ENCODE data around the gene GORASP2. TPM values are rescaled to one million over a fixed set of nuclear protein-coding genes. Genes with fewer than 3 reads are reported as not detected.

Gene GORASP2
- 63.8 TPM for polyA plus RNA-seq (2012; ENCODE audit: low read depth, missing spikeins)

DNA sequence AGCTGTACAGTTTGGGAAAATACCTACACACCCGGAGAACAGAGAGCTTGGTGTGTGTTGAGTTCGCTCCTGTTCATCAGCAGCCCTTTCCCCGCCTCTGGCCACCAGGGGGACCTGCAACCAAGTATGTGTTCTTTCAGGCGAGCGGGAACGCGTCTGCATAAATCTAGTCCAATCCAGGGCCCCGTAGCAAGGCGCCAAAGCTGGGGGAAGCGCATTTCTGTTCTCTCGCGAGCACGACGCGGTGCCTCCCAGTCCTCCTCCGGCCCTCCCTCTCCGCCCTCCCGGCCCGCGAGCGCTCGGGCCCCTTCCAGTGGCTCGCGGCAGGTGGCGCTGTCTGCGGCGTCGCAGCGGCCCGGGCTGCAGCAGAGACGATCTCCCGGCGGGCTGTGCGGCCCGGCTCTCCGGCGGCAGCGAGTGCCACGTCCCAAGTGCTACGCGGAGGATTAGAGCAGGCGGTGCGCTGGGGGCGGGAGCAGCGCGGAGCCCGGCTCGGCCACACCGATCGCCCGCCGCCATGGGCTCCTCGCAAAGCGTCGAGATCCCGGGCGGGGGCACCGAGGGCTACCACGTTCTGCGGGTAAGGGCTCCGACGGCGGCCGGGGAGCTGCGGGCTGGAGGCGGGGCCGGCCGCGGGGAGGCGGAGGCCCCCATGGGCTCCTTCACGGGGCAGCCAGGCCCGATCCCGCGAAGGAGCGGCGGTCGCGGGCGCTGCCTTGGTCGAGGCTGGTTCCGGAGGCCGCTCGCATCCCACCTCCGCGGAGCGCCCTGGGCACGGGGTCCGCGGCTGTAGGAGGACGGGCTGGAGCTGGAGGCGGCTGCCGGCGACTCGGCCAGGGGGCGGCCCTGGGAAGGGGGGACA, at the start of gene GORASP2:
Gene GORASP2 (plus strand): TSS at position 430 of the 862 bp plus-strand sequence. CDS start 88 bp downstream, at position 518.
- DNase-seq (ENCODE audit: insufficient read length, low spot score) (peak; percentile 90), FAIRE-seq (peak; percentile 95)
- TF ChIP-seq POLR2A (IDR thresholded peaks at IDR 0.05; ENCODE audit: low read depth, low read length) (peak; percentile 87), TAF1 (IDR thresholded peaks at IDR 0.05; ENCODE audit: low read depth, low read length) (peak; percentile 64; the same call in 1 of the 2 replicates), POU2F2 (IDR thresholded peaks at IDR 0.05; ENCODE audit: low read depth, low read length) (peak; percentile 96), POLR2AphosphoS5 (IDR thresholded peaks at IDR 0.05; ENCODE audit: low read depth, low read length) (peak; percentile 89), PAX5 (IDR thresholded peaks at IDR 0.05; ENCODE audit: insufficient read depth, low read length, severe bottlenecking) (peak; percentile 56), SPI1 (IDR thresholded peaks at IDR 0.05; ENCODE audit: low read depth, low read length) (no peak)

DNA sequence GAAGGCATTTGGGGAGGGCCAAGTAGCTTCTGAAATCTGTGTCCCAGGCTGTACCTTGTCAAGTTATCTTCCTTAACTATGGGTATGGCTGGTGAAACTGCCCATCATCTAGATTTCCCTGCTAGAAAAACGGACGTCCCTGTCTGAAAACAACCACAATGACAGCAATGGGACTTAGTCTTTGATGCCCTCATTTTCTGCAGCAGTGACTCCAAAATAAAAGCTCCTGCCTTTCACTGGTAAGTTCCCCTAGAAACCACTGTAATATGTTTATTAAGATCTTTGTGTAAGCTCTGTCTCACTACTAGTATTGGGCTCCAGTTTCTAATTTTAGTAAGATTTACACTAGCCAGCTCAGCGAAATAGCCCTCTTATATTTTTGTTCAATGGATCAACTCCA, 47.2 kb upstream of the GORASP2 start:
- FAIRE-seq: no peak
- DNase-seq (ENCODE audit: insufficient read length, low spot score): no peak
- TF ChIP-seq POLR2AphosphoS5 (IDR thresholded peaks at IDR 0.05; ENCODE audit: low read depth, low read length) (no peak), PAX5 (IDR thresholded peaks at IDR 0.05; ENCODE audit: insufficient read depth, low read length, severe bottlenecking) (no peak), SPI1 (IDR thresholded peaks at IDR 0.05; ENCODE audit: low read depth, low read length) (no peak), POU2F2 (IDR thresholded peaks at IDR 0.05; ENCODE audit: low read depth, low read length) (no peak), TAF1 (IDR thresholded peaks at IDR 0.05; ENCODE audit: low read depth, low read length) (no peak), POLR2A (IDR thresholded peaks at IDR 0.05; ENCODE audit: low read depth, low read length) (no peak)

DNA sequence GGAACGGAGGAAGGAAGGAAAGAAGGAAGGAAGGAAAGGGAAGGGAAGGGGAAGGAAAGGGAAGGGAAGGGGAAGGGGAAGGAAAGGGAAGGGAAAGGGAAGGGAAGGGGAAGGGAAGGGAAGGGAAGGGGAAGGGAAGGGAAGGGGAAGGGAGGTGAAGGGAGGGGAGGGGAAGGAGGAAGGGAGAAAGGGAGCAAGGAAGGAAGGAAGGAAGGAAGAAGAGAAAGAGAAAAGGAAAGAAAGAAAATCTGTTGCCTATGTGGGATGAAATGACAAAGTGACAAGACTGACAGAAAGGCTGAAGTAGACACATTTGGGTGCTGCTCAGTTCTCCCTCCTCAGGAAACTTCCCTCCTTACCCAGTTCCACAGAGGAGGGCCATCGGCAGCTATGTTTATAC, 46.3 kb upstream of the GORASP2 start:
- FAIRE-seq: no peak

DNA sequence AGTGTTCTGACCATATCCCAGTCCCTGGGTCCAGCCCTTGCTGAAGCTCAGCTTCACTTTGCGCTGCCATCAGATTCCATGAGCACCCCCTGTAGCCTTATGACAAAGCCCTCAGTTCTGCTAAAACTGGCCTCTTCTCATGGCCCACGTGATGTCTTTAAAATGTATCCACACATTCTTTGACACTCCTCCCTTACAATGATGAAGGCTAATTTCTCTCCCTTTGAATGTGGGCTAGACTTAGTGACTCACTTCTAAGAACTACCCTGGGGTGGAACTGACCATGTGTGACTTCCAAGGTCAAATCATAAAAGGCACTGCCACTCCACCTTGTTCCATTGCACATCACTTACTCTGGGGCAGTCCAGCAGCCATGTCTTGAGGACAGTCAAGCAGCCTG, 45.4 kb upstream of the GORASP2 start:
- no peak for DNase-seq (ENCODE audit: insufficient read length, low spot score)
- TF ChIP-seq POLR2A (IDR thresholded peaks at IDR 0.05; ENCODE audit: low read depth, low read length): no peak
- TF ChIP-seq SPI1 (IDR thresholded peaks at IDR 0.05; ENCODE audit: low read depth, low read length): no peak
- TF ChIP-seq POU2F2 (IDR thresholded peaks at IDR 0.05; ENCODE audit: low read depth, low read length): no peak
- TF ChIP-seq PAX5 (IDR thresholded peaks at IDR 0.05; ENCODE audit: insufficient read depth, low read length, severe bottlenecking): no peak
- TF ChIP-seq POLR2AphosphoS5 (IDR thresholded peaks at IDR 0.05; ENCODE audit: low read depth, low read length): no peak
- no peak for TF ChIP-seq TAF1 (IDR thresholded peaks at IDR 0.05; ENCODE audit: low read depth, low read length)
- FAIRE-seq: no peak

More for the DNA sequence above, 46.3 kb upstream of the GORASP2 start:
- DNase-seq (ENCODE audit: insufficient read length, low spot score): no peak
- no peak for TF ChIP-seq PAX5 (IDR thresholded peaks at IDR 0.05; ENCODE audit: insufficient read depth, low read length, severe bottlenecking)
- TF ChIP-seq TAF1 (IDR thresholded peaks at IDR 0.05; ENCODE audit: low read depth, low read length): no peak
- TF ChIP-seq POU2F2 (IDR thresholded peaks at IDR 0.05; ENCODE audit: low read depth, low read length): no peak
- TF ChIP-seq POLR2AphosphoS5 (IDR thresholded peaks at IDR 0.05; ENCODE audit: low read depth, low read length): no peak
- TF ChIP-seq SPI1 (IDR thresholded peaks at IDR 0.05; ENCODE audit: low read depth, low read length): no peak
- TF ChIP-seq POLR2A (IDR thresholded peaks at IDR 0.05; ENCODE audit: low read depth, low read length): no peak

DNA sequence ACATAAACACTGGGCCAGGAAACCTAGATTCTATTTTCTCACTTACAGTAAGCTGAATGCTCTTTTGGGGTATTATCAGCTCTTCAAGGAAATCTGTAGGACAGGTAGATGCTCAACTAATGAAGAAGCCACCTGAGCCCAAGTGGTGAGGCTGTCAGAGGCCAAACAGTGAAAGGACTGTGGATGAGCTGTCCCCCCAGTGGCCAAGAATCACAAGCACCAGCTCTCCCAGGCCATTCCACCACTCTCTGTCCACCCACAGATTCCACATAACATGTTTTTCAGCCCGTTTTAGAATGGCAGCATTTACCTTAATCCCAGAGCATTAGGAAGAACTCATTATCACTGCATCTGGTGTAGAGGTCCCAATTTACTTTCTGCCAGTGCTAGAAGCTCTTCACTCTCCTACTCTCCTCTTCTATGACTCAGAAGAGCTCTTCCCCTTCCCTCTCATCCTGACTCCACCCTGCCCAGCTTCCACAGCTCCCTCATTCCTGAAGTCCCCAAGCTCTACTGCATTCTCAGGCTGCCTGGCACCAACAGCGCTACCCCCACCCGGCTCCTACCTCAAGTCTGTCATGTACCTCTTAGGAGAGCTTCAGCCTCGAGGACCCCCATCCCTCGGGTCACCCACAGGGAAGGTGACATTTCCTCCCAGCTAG, 43.8 kb upstream of the GORASP2 start:
- FAIRE-seq (no peak), DNase-seq (ENCODE audit: insufficient read length, low spot score) (no peak)
- TF ChIP-seq PAX5 (IDR thresholded peaks at IDR 0.05; ENCODE audit: insufficient read depth, low read length, severe bottlenecking) (no peak), TAF1 (IDR thresholded peaks at IDR 0.05; ENCODE audit: low read depth, low read length) (no peak), POU2F2 (IDR thresholded peaks at IDR 0.05; ENCODE audit: low read depth, low read length) (no peak), POLR2AphosphoS5 (IDR thresholded peaks at IDR 0.05; ENCODE audit: low read depth, low read length) (no peak), POLR2A (IDR thresholded peaks at IDR 0.05; ENCODE audit: low read depth, low read length) (no peak), SPI1 (IDR thresholded peaks at IDR 0.05; ENCODE audit: low read depth, low read length) (no peak)

DNA sequence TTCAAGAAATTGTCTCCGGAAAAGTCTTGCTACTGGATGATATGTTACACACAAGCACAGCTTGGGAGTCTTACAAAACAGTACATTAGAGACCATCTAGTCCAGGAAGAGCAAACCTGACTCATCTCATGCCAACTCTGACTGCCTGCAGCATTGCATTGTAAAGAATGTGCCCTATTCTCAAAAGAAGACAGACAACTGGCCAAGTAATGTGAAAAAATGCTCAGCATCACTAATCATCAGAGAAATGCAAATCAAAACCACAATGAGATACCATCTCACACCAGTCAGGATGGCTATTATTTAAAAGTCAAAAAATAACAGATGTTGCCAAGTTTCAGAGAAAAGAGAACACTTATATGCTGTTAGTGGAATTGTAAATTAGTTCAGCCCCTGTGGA, 42.7 kb upstream of the GORASP2 start:
- FAIRE-seq (no peak), DNase-seq (ENCODE audit: insufficient read length, low spot score) (no peak)
- TF ChIP-seq POU2F2 (IDR thresholded peaks at IDR 0.05; ENCODE audit: low read depth, low read length): no peak
- TF ChIP-seq TAF1 (IDR thresholded peaks at IDR 0.05; ENCODE audit: low read depth, low read length): no peak
- TF ChIP-seq POLR2AphosphoS5 (IDR thresholded peaks at IDR 0.05; ENCODE audit: low read depth, low read length): no peak
- TF ChIP-seq SPI1 (IDR thresholded peaks at IDR 0.05; ENCODE audit: low read depth, low read length): no peak
- no peak for TF ChIP-seq POLR2A (IDR thresholded peaks at IDR 0.05; ENCODE audit: low read depth, low read length)
- TF ChIP-seq PAX5 (IDR thresholded peaks at IDR 0.05; ENCODE audit: insufficient read depth, low read length, severe bottlenecking): no peak

DNA sequence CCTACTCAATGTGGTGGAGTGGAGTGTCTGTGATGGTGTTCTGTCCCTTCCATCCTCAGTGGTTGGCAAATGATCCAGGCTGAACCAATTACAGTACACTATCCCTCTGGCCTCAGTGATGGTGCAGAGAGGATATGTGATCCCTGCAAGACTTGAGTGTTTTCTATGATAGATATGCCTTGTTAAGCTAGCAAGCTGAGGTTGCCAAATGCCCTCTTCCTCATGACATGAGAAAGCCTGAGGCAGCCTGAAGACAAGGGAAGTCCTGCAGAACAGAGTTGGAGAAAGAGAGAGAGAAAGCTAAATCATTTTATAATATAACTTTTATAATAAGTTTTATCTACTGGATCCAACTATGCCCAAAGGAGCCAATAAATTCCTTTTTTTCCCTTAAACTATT, 41.6 kb upstream of the GORASP2 start:
- FAIRE-seq: no peak
- TF ChIP-seq PAX5 (IDR thresholded peaks at IDR 0.05; ENCODE audit: insufficient read depth, low read length, severe bottlenecking): no peak
- TF ChIP-seq POLR2AphosphoS5 (IDR thresholded peaks at IDR 0.05; ENCODE audit: low read depth, low read length): no peak
- no peak for TF ChIP-seq TAF1 (IDR thresholded peaks at IDR 0.05; ENCODE audit: low read depth, low read length)
- no peak for TF ChIP-seq POLR2A (IDR thresholded peaks at IDR 0.05; ENCODE audit: low read depth, low read length)
- no peak for TF ChIP-seq POU2F2 (IDR thresholded peaks at IDR 0.05; ENCODE audit: low read depth, low read length)
- no peak for TF ChIP-seq SPI1 (IDR thresholded peaks at IDR 0.05; ENCODE audit: low read depth, low read length)
- DNase-seq (ENCODE audit: insufficient read length, low spot score): no peak

DNA sequence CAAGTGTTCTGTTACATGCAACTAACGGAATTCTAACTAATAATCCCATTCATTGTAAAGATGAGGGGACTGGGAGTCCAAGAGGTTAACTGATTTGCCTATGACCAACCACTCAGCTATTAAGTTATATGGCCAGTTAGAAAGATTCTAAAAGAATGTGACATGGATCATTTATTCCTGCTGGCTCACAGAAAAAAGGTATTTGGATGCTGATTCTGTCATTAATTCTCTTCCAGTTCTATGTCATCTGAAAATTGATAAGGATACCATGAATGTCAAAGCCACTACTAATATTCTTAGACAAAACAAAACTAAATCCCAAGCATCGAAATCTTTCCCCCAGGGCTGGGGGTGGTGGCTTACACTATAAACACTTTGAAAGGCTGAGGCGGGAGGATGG, 41.2 kb upstream of the GORASP2 start:
- no peak for FAIRE-seq
- DNase-seq (ENCODE audit: insufficient read length, low spot score): no peak
- no peak for TF ChIP-seq POU2F2 (IDR thresholded peaks at IDR 0.05; ENCODE audit: low read depth, low read length)
- TF ChIP-seq TAF1 (IDR thresholded peaks at IDR 0.05; ENCODE audit: low read depth, low read length): no peak
- TF ChIP-seq POLR2AphosphoS5 (IDR thresholded peaks at IDR 0.05; ENCODE audit: low read depth, low read length): no peak
- no peak for TF ChIP-seq POLR2A (IDR thresholded peaks at IDR 0.05; ENCODE audit: low read depth, low read length)
- TF ChIP-seq SPI1 (IDR thresholded peaks at IDR 0.05; ENCODE audit: low read depth, low read length): no peak
- TF ChIP-seq PAX5 (IDR thresholded peaks at IDR 0.05; ENCODE audit: insufficient read depth, low read length, severe bottlenecking): no peak

DNA sequence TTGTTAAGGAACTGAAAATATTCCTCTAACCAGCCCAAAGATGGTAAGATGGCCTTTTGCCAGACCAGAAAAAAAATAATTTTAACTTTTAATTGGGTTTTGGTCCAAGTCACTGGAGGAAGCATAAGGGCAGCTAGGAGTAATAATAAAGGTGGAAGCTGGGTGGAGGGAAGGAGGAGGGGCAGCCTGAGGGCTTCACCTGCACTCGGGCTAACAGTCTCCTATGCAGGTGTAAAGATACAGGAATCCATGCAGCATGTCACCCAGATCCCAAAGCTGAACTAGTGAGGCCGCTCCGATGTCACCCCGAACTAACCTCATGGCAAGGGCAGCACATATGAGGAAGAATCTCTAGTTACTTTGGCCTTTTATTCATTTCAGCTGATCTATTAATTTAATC, 37.2 kb upstream of the GORASP2 start:
- TF ChIP-seq POU2F2 (IDR thresholded peaks at IDR 0.05; ENCODE audit: low read depth, low read length): no peak
- no peak for TF ChIP-seq POLR2A (IDR thresholded peaks at IDR 0.05; ENCODE audit: low read depth, low read length)
- TF ChIP-seq SPI1 (IDR thresholded peaks at IDR 0.05; ENCODE audit: low read depth, low read length): no peak
- TF ChIP-seq POLR2AphosphoS5 (IDR thresholded peaks at IDR 0.05; ENCODE audit: low read depth, low read length): no peak
- no peak for TF ChIP-seq PAX5 (IDR thresholded peaks at IDR 0.05; ENCODE audit: insufficient read depth, low read length, severe bottlenecking)
- TF ChIP-seq TAF1 (IDR thresholded peaks at IDR 0.05; ENCODE audit: low read depth, low read length): no peak
- DNase-seq (ENCODE audit: insufficient read length, low spot score) (no peak), FAIRE-seq (no peak)
